Measurements from ENCODE around the gene KPNA6.
"Not testable (repeated sequence)": the region's sequence is repeated elsewhere in the genome, so short reads cannot be mapped to it uniquely, and the experiment has no call there.

KPNA6 gene

DNA sequence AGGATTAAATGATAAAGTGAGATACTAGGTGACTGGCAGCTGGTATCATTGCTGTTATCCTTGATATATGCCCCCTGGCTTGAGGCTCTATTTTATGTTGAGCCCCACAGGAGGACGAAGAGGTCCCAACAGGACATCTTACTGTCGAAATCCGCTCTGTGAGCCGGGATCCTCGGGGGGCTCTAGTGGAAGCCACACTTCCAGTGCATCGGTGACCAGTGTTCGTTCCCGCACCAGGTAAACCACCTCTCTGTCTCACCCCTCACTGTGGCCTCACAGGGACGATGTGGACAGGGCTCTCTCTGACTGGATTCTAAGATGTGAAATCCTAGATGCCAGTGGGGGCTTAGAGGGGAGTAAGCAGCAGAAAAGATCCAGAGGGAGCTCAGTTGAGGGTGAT is 33.0 kb upstream of the KPNA6 start:
- ChIA-PET POLR2A (interaction anchor here (1.7 kb wide), 1 partner anchor 25 kb away, joined by 4 read pairs; no protein-coding TSS in a partner anchor), CTCF (no interaction called here)
- no peak for TF ChIP-seq BHLHE40 (IDR thresholded peaks at IDR 0.05; ENCODE audit: borderline replicate concordance)
- no peak for TF ChIP-seq NFRKB (IDR thresholded peaks at IDR 0.05)
- TF ChIP-seq HDGF (IDR thresholded peaks at IDR 0.05; ENCODE audit: borderline replicate concordance), result no peak
- no peak for TF ChIP-seq FOXA1 (IDR thresholded peaks at IDR 0.05)
- no peak for TF ChIP-seq LEF1 (IDR thresholded peaks at IDR 0.05; ENCODE audit: borderline replicate concordance)
- TF ChIP-seq SUZ12 (IDR thresholded peaks at IDR 0.05), result no peak
- no peak for TF ChIP-seq L3MBTL2 (conservative IDR thresholded peaks at IDR 0.05)
- no peak for TF ChIP-seq ZNF384 (IDR thresholded peaks at IDR 0.05)
- no peak for DNase-seq (ENCODE audit: extremely low spot score)

DNA sequence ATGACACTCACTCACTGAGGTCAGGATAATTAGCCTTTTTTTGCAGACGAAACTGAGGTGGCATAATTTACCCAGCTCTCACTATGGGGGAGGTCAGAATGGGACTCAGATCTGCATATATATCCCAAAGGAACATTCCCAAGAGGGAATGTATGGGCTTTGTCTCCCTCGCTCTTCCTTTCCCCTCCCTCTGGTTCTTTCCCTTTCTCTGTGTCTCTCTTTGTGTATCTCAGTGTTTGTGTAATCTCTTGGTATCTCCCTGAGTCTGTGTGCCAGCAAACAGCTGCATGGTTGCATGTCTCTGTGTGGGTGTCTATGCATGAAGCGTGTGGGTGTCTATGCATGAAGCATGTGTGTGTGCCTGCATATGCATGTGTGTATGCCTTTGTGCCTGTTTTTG is 30.4 kb upstream of the KPNA6 start:
- POLR2A ChIA-PET, result no interaction called here

DNA sequence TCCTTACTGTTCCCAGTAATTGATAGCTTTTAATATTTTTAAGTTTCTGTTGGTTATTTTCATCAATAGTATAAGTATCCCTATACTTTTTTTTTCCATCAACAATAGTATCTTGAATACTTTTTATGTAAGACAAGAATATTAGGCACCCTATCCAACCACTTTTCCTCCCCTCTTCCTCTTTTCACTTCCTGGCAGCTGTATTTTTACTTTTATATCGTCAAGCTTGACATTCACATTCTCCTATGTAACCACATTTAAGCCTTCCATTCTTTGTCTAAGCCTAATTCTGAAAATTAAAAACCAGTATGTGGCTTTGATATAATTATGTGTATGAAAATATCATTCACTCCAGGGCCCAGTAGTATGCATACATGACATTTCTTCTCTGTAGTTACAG is 25.8 kb upstream of the KPNA6 start:
- TF ChIP-seq FOXA1 (IDR thresholded peaks at IDR 0.05), result no peak
- ChIA-PET POLR2A (interaction anchor here (1.9 kb wide), 1 partner anchor 9 kb away, joined by 12 read pairs; the partner anchor contains the start of gene TMEM39B), CTCF (interaction anchor here (0.7 kb wide), 1 partner anchor 32 kb away, joined by 3 read pairs; no protein-coding TSS in a partner anchor)
- no peak for DNase-seq (ENCODE audit: extremely low spot score)

More for the DNA sequence above, 30.4 kb upstream of the KPNA6 start:
- DNase-seq (ENCODE audit: extremely low spot score), result no peak
- no peak for TF ChIP-seq FOXK2 (IDR thresholded peaks at IDR 0.05)
- no peak for TF ChIP-seq NFRKB (IDR thresholded peaks at IDR 0.05)
- no peak for TF ChIP-seq ELF4 (IDR thresholded peaks at IDR 0.05)
- no peak for TF ChIP-seq LEF1 (IDR thresholded peaks at IDR 0.05; ENCODE audit: borderline replicate concordance)
- CTCF ChIA-PET, result no interaction called here

- DNase-seq (ENCODE audit: extremely low spot score); CTCF ChIA-PET; POLR2A ChIA-PET: not testable (repeated sequence)
Measured at GRCh38 chr1:32086381-32086780, 21.5 kb upstream of the KPNA6 start.

- no peak for DNase-seq (ENCODE audit: extremely low spot score)
- CTCF ChIA-PET, result interaction anchor here (0.5 to 1.9 kb wide), 2 partner anchors 19 to 28 kb away, joined by 5 to 6 read pairs; no protein-coding TSS in a partner anchor
- no peak for TF ChIP-seq ELF4 (IDR thresholded peaks at IDR 0.05)
- no peak for TF ChIP-seq TARDBP (IDR thresholded peaks at IDR 0.05)
- POLR2A ChIA-PET, result interaction anchor here (1.1 kb wide), 1 partner anchor 18 kb away, joined by 3 read pairs; the partner anchor contains the start of gene TMEM39B
Measured at GRCh38 chr1:32091176-32091575, 16.7 kb upstream of the KPNA6 start.

- no peak for TF ChIP-seq HDGF (IDR thresholded peaks at IDR 0.05; ENCODE audit: borderline replicate concordance)
- TF ChIP-seq NFRKB (IDR thresholded peaks at IDR 0.05), result no peak
- TF ChIP-seq BHLHE40 (IDR thresholded peaks at IDR 0.05; ENCODE audit: borderline replicate concordance), result no peak
- TF ChIP-seq FOXA1 (IDR thresholded peaks at IDR 0.05), result no peak
- no peak for TF ChIP-seq SP1 (IDR thresholded peaks at IDR 0.05)
- TF ChIP-seq FOXK2 (IDR thresholded peaks at IDR 0.05), result no peak
- no peak for TF ChIP-seq L3MBTL2 (conservative IDR thresholded peaks at IDR 0.05)
- TF ChIP-seq TARDBP (IDR thresholded peaks at IDR 0.05), result no peak
- TF ChIP-seq ZNF384 (IDR thresholded peaks at IDR 0.05), result no peak
- TF ChIP-seq SUZ12 (IDR thresholded peaks at IDR 0.05), result no peak
- no peak for TF ChIP-seq LEF1 (IDR thresholded peaks at IDR 0.05; ENCODE audit: borderline replicate concordance)
- TF ChIP-seq CTBP1 (IDR thresholded peaks at IDR 0.05; ENCODE audit: borderline replicate concordance), result no peak
- no peak for TF ChIP-seq FOXM1 (IDR thresholded peaks at IDR 0.05; ENCODE audit: borderline replicate concordance)
- TF ChIP-seq ELF4 (IDR thresholded peaks at IDR 0.05), result no peak
- no peak for TF ChIP-seq PKNOX1 (IDR thresholded peaks at IDR 0.05)
- TF ChIP-seq ARNT (IDR thresholded peaks at IDR 0.05), result no peak
- ChIA-PET CTCF (interaction anchor here (0.5 kb wide), 1 partner anchor 19 kb away, joined by 5 read pairs; no protein-coding TSS in a partner anchor), POLR2A (interaction anchor here (1.1 kb wide), 1 partner anchor 19 kb away, joined by 3 read pairs; the partner anchor contains the start of gene TMEM39B)
- no peak for DNase-seq (ENCODE audit: extremely low spot score)
Measured at GRCh38 chr1:32091591-32091990, 16.3 kb upstream of the KPNA6 start.

DNA sequence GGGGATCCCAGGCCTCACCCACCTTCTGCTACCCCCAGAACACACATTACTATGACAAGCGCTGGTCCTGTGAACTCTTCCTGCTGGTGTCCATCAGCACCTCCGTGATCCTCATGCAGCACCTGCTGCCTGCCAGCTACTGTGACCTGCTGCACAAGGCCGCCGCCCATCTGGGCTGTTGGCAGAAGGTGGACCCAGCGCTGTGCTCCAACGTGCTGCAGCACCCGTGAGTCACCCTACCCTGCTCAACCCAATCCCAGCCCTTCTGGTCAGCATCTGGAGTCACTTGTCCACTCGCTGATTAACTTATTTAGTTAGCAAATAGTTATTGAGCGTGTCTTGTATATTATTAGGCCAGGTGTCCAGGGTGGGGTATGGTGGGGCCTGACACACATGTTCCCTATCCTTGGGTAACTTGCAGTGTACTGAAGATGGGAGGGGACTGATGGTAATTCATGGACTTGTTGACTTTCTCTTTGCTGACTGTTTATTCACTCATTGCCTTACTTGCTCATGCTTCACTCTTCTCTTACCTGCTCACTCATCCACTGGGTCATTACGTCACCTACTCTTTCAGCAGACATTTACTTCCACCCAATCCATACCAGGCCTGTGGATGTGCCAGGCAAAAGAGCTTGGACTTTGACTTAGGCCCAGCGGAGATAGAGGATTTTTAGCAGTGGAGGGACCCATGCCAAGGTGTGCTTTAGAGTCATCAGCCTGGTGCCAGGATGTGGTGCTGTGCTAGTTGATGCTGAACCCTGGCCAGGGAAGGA is 12.9 kb upstream of the KPNA6 start:
- ChIA-PET CTCF (no interaction called here), POLR2A (interaction anchor here (1.5 kb wide), 1 partner anchor 22 kb away, joined by 3 read pairs; no protein-coding TSS in a partner anchor)
- no peak for TF ChIP-seq FOXK2 (IDR thresholded peaks at IDR 0.05)
- no peak for TF ChIP-seq PKNOX1 (IDR thresholded peaks at IDR 0.05)
- no peak for TF ChIP-seq BHLHE40 (IDR thresholded peaks at IDR 0.05; ENCODE audit: borderline replicate concordance)
- TF ChIP-seq CTBP1 (IDR thresholded peaks at IDR 0.05; ENCODE audit: borderline replicate concordance), result no peak
- no peak for TF ChIP-seq TARDBP (IDR thresholded peaks at IDR 0.05)
- TF ChIP-seq NFRKB (IDR thresholded peaks at IDR 0.05), result no peak
- TF ChIP-seq HDGF (IDR thresholded peaks at IDR 0.05; ENCODE audit: borderline replicate concordance), result no peak
- TF ChIP-seq FOXM1 (IDR thresholded peaks at IDR 0.05; ENCODE audit: borderline replicate concordance), result no peak
- no peak for TF ChIP-seq ZNF384 (IDR thresholded peaks at IDR 0.05)
- no peak for TF ChIP-seq LEF1 (IDR thresholded peaks at IDR 0.05; ENCODE audit: borderline replicate concordance)
- TF ChIP-seq SUZ12 (IDR thresholded peaks at IDR 0.05), result no peak
- no peak for TF ChIP-seq ARNT (IDR thresholded peaks at IDR 0.05)
- TF ChIP-seq L3MBTL2 (conservative IDR thresholded peaks at IDR 0.05), result no peak
- TF ChIP-seq FOXA1 (IDR thresholded peaks at IDR 0.05), result no peak
- no peak for DNase-seq (ENCODE audit: extremely low spot score)
